ENCODE data around the gene TUBE1.

DNA sequence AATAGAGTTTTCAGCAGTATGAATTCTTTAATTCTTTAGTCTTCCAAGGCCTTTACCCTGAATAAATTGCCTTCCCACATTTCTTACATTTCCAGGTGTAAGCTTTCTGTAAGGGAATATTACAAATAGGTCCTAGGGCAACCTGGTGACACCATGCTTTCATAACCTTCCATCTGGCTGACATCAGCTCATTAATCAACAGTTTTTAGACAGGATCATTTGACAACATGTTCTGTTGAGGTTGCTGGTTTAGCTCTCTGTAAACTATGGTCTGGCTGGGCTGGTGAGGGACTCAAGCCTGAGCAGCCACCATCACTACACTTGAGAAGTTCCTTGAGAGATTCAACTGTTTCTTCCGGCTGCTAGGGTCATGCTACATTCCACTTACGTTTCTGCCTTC, 19.3 kb upstream of the TUBE1 start:
- TF ChIP-seq, protein P1, sequence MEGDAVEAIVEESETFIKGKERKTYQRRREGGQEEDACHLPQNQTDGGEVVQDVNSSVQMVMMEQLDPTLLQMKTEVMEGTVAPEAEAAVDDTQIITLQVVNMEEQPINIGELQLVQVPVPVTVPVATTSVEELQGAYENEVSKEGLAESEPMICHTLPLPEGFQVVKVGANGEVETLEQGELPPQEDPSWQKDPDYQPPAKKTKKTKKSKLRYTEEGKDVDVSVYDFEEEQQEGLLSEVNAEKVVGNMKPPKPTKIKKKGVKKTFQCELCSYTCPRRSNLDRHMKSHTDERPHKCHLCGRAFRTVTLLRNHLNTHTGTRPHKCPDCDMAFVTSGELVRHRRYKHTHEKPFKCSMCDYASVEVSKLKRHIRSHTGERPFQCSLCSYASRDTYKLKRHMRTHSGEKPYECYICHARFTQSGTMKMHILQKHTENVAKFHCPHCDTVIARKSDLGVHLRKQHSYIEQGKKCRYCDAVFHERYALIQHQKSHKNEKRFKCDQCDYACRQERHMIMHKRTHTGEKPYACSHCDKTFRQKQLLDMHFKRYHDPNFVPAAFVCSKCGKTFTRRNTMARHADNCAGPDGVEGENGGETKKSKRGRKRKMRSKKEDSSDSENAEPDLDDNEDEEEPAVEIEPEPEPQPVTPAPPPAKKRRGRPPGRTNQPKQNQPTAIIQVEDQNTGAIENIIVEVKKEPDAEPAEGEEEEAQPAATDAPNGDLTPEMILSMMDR (IDR thresholded peaks at IDR 0.05; ENCODE audit: extremely low read depth in 1 of 2, insufficient read depth in 1 of 2, low read depth in 1 of 2, low read length in 2 of 2), result no peak
- peak; percentile 13 for TF ChIP-seq POLR2AphosphoS5 (IDR thresholded peaks at IDR 0.05; ENCODE audit: insufficient read depth, low read depth, low read length)
- TF ChIP-seq FOS (IDR thresholded peaks at IDR 0.05; ENCODE audit: borderline replicate concordance, insufficient read depth, low read length), result no peak
- no peak for TF ChIP-seq POLR2A (IDR thresholded peaks at IDR 0.05; ENCODE audit: low read depth, low read length)
- no peak for TF ChIP-seq JUN (IDR thresholded peaks at IDR 0.05; ENCODE audit: borderline replicate concordance, insufficient read depth, insufficient read length, low read depth)
- TF ChIP-seq EZH2 (IDR thresholded peaks at IDR 0.05; ENCODE audit: borderline replicate concordance, low read depth, low read length, severe bottlenecking), result no peak
- no peak for TF ChIP-seq MYC (IDR thresholded peaks at IDR 0.05; ENCODE audit: low read depth, low read length)
- TF ChIP-seq, protein P2, sequence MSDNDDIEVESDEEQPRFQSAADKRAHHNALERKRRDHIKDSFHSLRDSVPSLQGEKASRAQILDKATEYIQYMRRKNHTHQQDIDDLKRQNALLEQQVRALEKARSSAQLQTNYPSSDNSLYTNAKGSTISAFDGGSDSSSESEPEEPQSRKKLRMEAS (IDR thresholded peaks at IDR 0.05; ENCODE audit: insufficient read depth, insufficient read length), result no peak
- TF ChIP-seq GATA2 (IDR thresholded peaks at IDR 0.05; ENCODE audit: insufficient read depth, insufficient read length, low read depth, low read length), result no peak

Measured in endothelial cell of umbilical vein (primary cell).